ENCODE data around the gene OTX1. TPM values are rescaled to one million over a fixed set of nuclear protein-coding genes. Genes with fewer than 3 reads are reported as not detected.

The OTX1 gene
- 2.7 to 4.9 TPM (median 3.5 TPM) in 5 replicates for total RNA-seq (2022; extraction: Qiagen RNA extraction; ENCODE audit: low read depth)

DNA sequence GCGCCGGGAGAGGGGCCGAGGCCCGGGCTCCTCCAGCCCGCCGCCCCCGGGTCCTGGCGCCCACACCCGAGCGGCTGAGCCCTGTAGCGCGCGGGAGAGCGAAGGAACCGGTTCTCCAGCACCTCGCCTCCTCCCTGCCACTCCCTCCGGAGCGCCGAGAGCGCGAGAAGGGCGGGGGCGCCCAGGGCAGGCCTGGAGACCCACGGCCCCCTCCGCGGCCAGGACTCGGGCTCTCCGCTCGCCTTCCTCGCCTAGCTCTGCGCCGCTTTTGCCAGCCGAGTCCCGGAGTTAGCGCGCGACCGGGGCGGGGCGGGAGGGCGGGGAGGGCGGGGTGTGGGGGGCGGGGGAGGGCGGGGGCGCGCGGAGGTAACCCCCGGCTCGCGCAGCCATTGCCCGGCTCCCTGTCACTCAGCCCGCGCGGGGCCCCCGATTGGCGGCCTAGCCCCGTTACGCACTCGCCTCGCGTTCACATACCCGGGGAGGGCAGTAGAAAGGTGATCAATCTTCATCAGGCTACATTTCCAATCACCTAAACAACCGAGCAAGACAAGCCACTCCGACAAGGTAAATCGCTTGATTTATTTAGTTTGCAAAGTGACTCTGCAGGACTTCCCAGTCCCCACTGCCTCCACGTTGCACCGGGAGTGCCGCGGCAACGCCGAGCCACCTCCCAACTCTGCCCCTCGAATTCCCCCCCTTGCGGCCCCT lies at the start of gene OTX1:
TSS of gene OTX1 (plus strand) at position 497 of the 708 bp plus-strand sequence. CDS start 2,161 bp downstream, outside the sequence.

